Right atrium auricular region (tissue), 2 donors: ENCODE results near the gene UVRAG. TPM values are rescaled to one million over a fixed set of nuclear protein-coding genes. Genes with fewer than 3 reads are reported as not detected.

ENCODE experiments used
- DNase-seq: peaks from one replicate; pipeline ENCODE4 v3.0.0-alpha.2; 2019; ENCODE audit warnings: low spot score
- H3K27ac ChIP-seq, 2 donors: fragments of 200-600 bp; sonication (generic); 1 replicate in 1 of 2; 2 replicates in 1 of 2; pipeline ENCODE4 v1.5.1; 2016 to 2019
- H3K27me3 ChIP-seq, 2 donors: fragments of 200-600 bp; sonication (generic); one replicate each; pipeline versions ENCODE4 v1.5.1 to v1.6.0; 2017 to 2019
- H3K36me3 ChIP-seq: fragments of 200-600 bp; sonication (generic); one replicate; pipeline ENCODE4 v1.5.1; 2016
- H3K4me1 ChIP-seq, 2 donors: fragments of 200-600 bp; sonication (generic); one replicate each; pipeline versions ENCODE4 v1.5.1 to v1.6.0; 2017 to 2019
- H3K4me3 ChIP-seq, 2 donors: fragments of 200-600 bp; sonication (generic); 1 replicate in 1 of 2; 2 replicates in 1 of 2; pipeline ENCODE4 v1.5.1; 2017 to 2019; ENCODE audit warnings: mild to moderate bottlenecking in 1 of 2, moderate library complexity in 1 of 2
- H3K9me3 ChIP-seq, 2 donors: fragments of 200-600 bp; sonication (generic); one replicate each; pipeline ENCODE4 v1.5.1; 2019
- total RNA-seq, 2 donors: library from RNA; depleted of rRNA; stranded (reverse); fragments of >200 nt; gene quantifications; one replicate each; pipeline ENCODE4 v1.1.0, GENCODE V29; 2016
- TF ChIP-seq, protein P1 (sequence below), 2 donors: fragments of 200-600 bp; sonication (generic); IDR thresholded peaks; one replicate each; pipeline ENCODE4 v1.5.1; 2019; ENCODE audit warnings: antibody characterized with exemption in 2 of 2

The UVRAG gene
- total RNA-seq, 2 donors from 2014 or later: 13.2 to 13.9 TPM

GRCh38 chr11:75911459-75911858 is 96.4 kb downstream of the UVRAG start:
- H3K4me1 ChIP-seq: no peaks in the 10 kb centered on the region
- no peaks in the 10 kb centered on the region for H3K9me3 ChIP-seq
- H3K36me3 ChIP-seq: peaks cover 6% of the 10 kb centered on the region
- no peak overlapping the region for H3K27ac ChIP-seq
- DNase-seq: no peak
- no peaks in the 10 kb centered on the region for H3K27me3 ChIP-seq
- no peak overlapping the region for H3K4me3 ChIP-seq
- TF ChIP-seq, protein P1, sequence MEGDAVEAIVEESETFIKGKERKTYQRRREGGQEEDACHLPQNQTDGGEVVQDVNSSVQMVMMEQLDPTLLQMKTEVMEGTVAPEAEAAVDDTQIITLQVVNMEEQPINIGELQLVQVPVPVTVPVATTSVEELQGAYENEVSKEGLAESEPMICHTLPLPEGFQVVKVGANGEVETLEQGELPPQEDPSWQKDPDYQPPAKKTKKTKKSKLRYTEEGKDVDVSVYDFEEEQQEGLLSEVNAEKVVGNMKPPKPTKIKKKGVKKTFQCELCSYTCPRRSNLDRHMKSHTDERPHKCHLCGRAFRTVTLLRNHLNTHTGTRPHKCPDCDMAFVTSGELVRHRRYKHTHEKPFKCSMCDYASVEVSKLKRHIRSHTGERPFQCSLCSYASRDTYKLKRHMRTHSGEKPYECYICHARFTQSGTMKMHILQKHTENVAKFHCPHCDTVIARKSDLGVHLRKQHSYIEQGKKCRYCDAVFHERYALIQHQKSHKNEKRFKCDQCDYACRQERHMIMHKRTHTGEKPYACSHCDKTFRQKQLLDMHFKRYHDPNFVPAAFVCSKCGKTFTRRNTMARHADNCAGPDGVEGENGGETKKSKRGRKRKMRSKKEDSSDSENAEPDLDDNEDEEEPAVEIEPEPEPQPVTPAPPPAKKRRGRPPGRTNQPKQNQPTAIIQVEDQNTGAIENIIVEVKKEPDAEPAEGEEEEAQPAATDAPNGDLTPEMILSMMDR (IDR thresholded peaks at IDR 0.05): no peak

GRCh38 chr11:75913984-75914383 is 99.0 kb downstream of the UVRAG start:
- Histone ChIP-seq H3K4me1 (peaks cover 0 to 1% of the 10 kb centered on the region in 2 donors), H3K27me3 (no peaks in the 10 kb centered on the region), H3K36me3 (peaks cover 6% of the 10 kb centered on the region), H3K4me3 (no peak overlapping the region), H3K27ac (no peak overlapping the region), H3K9me3 (no peaks in the 10 kb centered on the region)
- TF ChIP-seq, protein P1 (IDR thresholded peaks at IDR 0.05): no peak
- no peak for DNase-seq

GRCh38 chr11:75916882-75917281 is 101.9 kb downstream of the UVRAG start:
- DNase-seq: no peak
- H3K4me1 ChIP-seq: peaks cover 0 to 9% of the 10 kb centered on the region in 2 donors
- no peaks in the 10 kb centered on the region for H3K9me3 ChIP-seq
- TF ChIP-seq, protein P1 (IDR thresholded peaks at IDR 0.05): no peak
- H3K4me3 ChIP-seq: no peak overlapping the region
- peaks cover 6% of the 10 kb centered on the region for H3K36me3 ChIP-seq
- no peaks in the 10 kb centered on the region for H3K27me3 ChIP-seq
- H3K27ac ChIP-seq: no peak overlapping the region

GRCh38 chr11:75918331-75918730 is 103.3 kb downstream of the UVRAG start:
- Histone ChIP-seq H3K27me3 (no peaks in the 10 kb centered on the region), H3K36me3 (no peaks in the 10 kb centered on the region), H3K9me3 (no peaks in the 10 kb centered on the region), H3K4me3 (no peak overlapping the region), H3K4me1 (peaks cover 0 to 9% of the 10 kb centered on the region in 2 donors), H3K27ac (no peak overlapping the region)
- no peak for DNase-seq
- TF ChIP-seq, protein P1 (IDR thresholded peaks at IDR 0.05): no peak

- Histone ChIP-seq H3K36me3 (no peaks in the 10 kb centered on the region), H3K9me3 (no peaks in the 10 kb centered on the region), H3K27me3 (no peaks in the 10 kb centered on the region), H3K27ac (no peak overlapping the region), H3K4me1 (peaks cover 0 to 10% of the 10 kb centered on the region in 2 donors), H3K4me3 (no peak overlapping the region)
- DNase-seq: no peak
- TF ChIP-seq, protein P1 (IDR thresholded peaks at IDR 0.05): no peak
Observed at GRCh38 chr11:75919525-75919924, 104.5 kb downstream of the UVRAG start.

DNA sequence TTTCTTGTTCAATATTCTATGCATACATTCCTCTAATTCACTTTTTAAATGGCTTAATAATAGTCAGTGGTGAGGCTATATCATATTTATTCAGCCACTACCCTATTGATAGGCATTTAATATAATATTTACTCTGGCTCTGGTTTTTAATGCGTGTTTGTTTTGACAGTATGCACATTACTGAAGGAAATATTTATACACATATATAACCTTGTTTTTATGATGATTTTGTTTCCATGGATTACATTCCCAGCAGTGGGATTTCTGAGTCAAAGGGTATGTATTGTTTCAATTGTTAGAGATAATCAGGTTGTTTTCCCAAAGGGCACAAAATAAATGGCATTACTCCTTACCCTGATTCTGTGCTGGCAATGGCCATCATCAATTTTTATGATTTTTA is 105.8 kb downstream of the UVRAG start:
- no peaks in the 10 kb centered on the region for H3K27me3 ChIP-seq
- H3K9me3 ChIP-seq: no peaks in the 10 kb centered on the region
- H3K27ac ChIP-seq: no peak overlapping the region
- H3K36me3 ChIP-seq: no peaks in the 10 kb centered on the region
- H3K4me1 ChIP-seq: peaks cover 0 to 22% of the 10 kb centered on the region in 2 donors
- DNase-seq: no peak
- H3K4me3 ChIP-seq: no peak overlapping the region
- TF ChIP-seq, protein P1 (IDR thresholded peaks at IDR 0.05): no peak
